SK-N-SH (cell line): ENCODE measurements around the gene BRMS1. TPM values are rescaled to one million over a fixed set of nuclear protein-coding genes. Genes with fewer than 3 reads are reported as not detected.

Experiments used
- CTCF ChIA-PET: fragments of 300-600, 350-600 bp; formaldehyde crosslinking; extraction: SDS; loops from one replicate; lab custom pipeline; 2021; lab: Yijun Ruan, JAX
- POLR2A ChIA-PET: fragments of 350-600 bp; sonication (Branson Sonifier 250); formaldehyde crosslinking; extraction: SDS; loops from one replicate; lab custom pipeline; 2020; ENCODE audit warnings: antibody characterized with exemption, inconsistent platforms; lab: Yijun Ruan, JAX
- DNase-seq: peaks from one replicate; pipeline ENCODE4 v3.0.0; 2012
- H2AFZ ChIP-seq: fragments of 200-600 bp; sonication (generic); 2 replicates; pipeline ENCODE4 v1.8.1; 2016; ENCODE audit warnings: antibody characterized with exemption, mild to moderate bottlenecking, low read depth
- H3F3A ChIP-seq: fragments of 200-600 bp; sonication (generic); replicated peaks from 2 replicates; pipeline ENCODE3; 2016; ENCODE audit warnings: antibody characterized with exemption, mild to moderate bottlenecking; ENCODE audit not compliant: insufficient read depth
- H3K27ac ChIP-seq, 2 experiments: fragments of 200-500 bp in 1 of 2; fragments of 200-600 bp in 1 of 2; sonication (Bioruptor generic) in 1 of 2; sonication (generic), shearing (Covaris generic) in 1 of 2; 2 replicates each; pipeline versions ENCODE4 v1.5.1 to v1.6.1; 2014 to 2016; ENCODE audit warnings: low read depth in 2 of 2, inconsistent platforms in 1 of 2, low read length in 1 of 2, mild to moderate bottlenecking in 1 of 2, mixed read lengths in 1 of 2
- H3K27me3 ChIP-seq: fragments of 200-600 bp; sonication (generic), shearing (Covaris generic); 2 replicates; pipeline ENCODE4 v1.6.1; 2016; ENCODE audit warnings: mixed run types; ENCODE audit not compliant: insufficient read depth
- H3K36me3 ChIP-seq, 2 experiments: fragments of 200-500 bp in 1 of 2; fragments of 200-600 bp in 1 of 2; sonication (Bioruptor generic) in 1 of 2; sonication (generic) in 1 of 2; replicated peaks in 1 of 2; 2 replicates each; pipeline versions ENCODE3 to v1.5.1; 2014 to 2016; ENCODE audit warnings: low read length in 1 of 2, mild to moderate bottlenecking in 1 of 2; ENCODE audit not compliant: insufficient read depth in 2 of 2, control insufficient read depth in 1 of 2
- H3K4me1 ChIP-seq, 2 experiments: fragments of 200-500 bp in 1 of 2; fragments of 200-600 bp in 1 of 2; sonication (Bioruptor generic) in 1 of 2; sonication (generic), shearing (Covaris generic) in 1 of 2; 2 replicates each; pipeline versions ENCODE4 v1.5.1 to v1.6.1; 2014 to 2016; ENCODE audit warnings: low read depth in 1 of 2, low read length in 1 of 2, mixed run types in 1 of 2; ENCODE audit not compliant: insufficient read depth in 2 of 2, control insufficient read depth in 1 of 2
- H3K4me2 ChIP-seq: fragments of 200-600 bp; sonication (generic), shearing (Covaris generic); 2 replicates; pipeline ENCODE4 v1.6.1; 2017; ENCODE audit warnings: mixed run types
- H3K4me3 ChIP-seq, 2 experiments: fragments of 200-500 bp in 1 of 2; fragments of 200-600 bp in 1 of 2; sonication (Bioruptor generic) in 1 of 2; sonication (generic), shearing (Covaris generic) in 1 of 2; 2 replicates each; pipeline versions ENCODE4 v1.5.1 to v1.8.1; 2014 to 2016; ENCODE audit warnings: low read depth in 2 of 2, inconsistent platforms in 1 of 2, low read length in 1 of 2, mild to moderate bottlenecking in 1 of 2, mixed read lengths in 1 of 2, moderate library complexity in 1 of 2
- H3K79me2 ChIP-seq: fragments of 200-600 bp; sonication (generic); 2 replicates; pipeline ENCODE4 v1.8.1; 2017; ENCODE audit warnings: mild to moderate bottlenecking; ENCODE audit not compliant: insufficient read depth
- H3K9ac ChIP-seq: fragments of 200-600 bp; sonication (generic); 2 replicates; pipeline ENCODE4 v1.6.1; 2017; ENCODE audit warnings: mixed run types
- H3K9me2 ChIP-seq: fragments of 200-600 bp; sonication (generic); 2 replicates; pipeline ENCODE4 v1.6.1; 2017; ENCODE audit warnings: mixed run types
- H3K9me3 ChIP-seq: fragments of 200-600 bp; sonication (generic); 2 replicates; pipeline ENCODE4 v1.6.1; 2017; ENCODE audit warnings: mixed run types, mild to moderate bottlenecking, moderate library complexity
- H4K20me1 ChIP-seq: fragments of 200-600 bp; sonication (generic); 2 replicates; pipeline ENCODE4 v1.6.1; 2017; ENCODE audit warnings: mild to moderate bottlenecking, mixed run types; ENCODE audit not compliant: insufficient read depth
- CHD2 ChIP-seq: fragments of 150-350 bp; IDR thresholded peaks from 2 replicates; pipeline ENCODE4 v1.6.1; 2018; ENCODE audit warnings: low read length; ENCODE audit not compliant: partially characterized antibody
- CTCF ChIP-seq: fragments of 200-600 bp; sonication (generic); IDR thresholded peaks from 2 replicates; pipeline ENCODE4 v1.6.1; 2017; ENCODE audit warnings: antibody characterized with exemption, mild to moderate bottlenecking, moderate library complexity
- ELF1 ChIP-seq: IDR thresholded peaks from 2 replicates; pipeline ENCODE4 v1.4.0; 2012
- EP300 ChIP-seq, 2 experiments: IDR thresholded peaks; 2 replicates each; pipeline versions ENCODE4 v1.4.0 to v1.6.1; 2012; ENCODE audit warnings: borderline replicate concordance in 1 of 2, low read depth in 1 of 2, low read length in 1 of 2
- FOSL2 ChIP-seq: IDR thresholded peaks from 2 replicates; pipeline ENCODE4 v1.4.0; 2012; ENCODE audit warnings: low read depth, mild to moderate bottlenecking, moderate library complexity, borderline replicate concordance
- FOXJ3 ChIP-seq: sonication (generic); formaldehyde crosslinking; IDR thresholded peaks from 2 replicates; pipeline ENCODE4 v1.5.1; 2020; ENCODE audit warnings: mild to moderate bottlenecking, missing genetic modification reagents
- GABPA ChIP-seq: IDR thresholded peaks from 2 replicates; pipeline ENCODE4 v1.4.0; 2012; ENCODE audit warnings: low read depth, mild to moderate bottlenecking
- JUND ChIP-seq: IDR thresholded peaks from 2 replicates; pipeline ENCODE4 v1.4.0; 2012
- MEF2A ChIP-seq: IDR thresholded peaks from 2 replicates; pipeline ENCODE4 v1.4.0; 2012; ENCODE audit warnings: low read depth, borderline replicate concordance
- MXI1 ChIP-seq: IDR thresholded peaks from 2 replicates; pipeline ENCODE4 v1.6.1; 2012; ENCODE audit warnings: mild to moderate bottlenecking, low read depth, low read length, improper control_type of control experiment
- PBX3 ChIP-seq: IDR thresholded peaks from 2 replicates; pipeline ENCODE4; 2012
- POLR2AphosphoS5 ChIP-seq: IDR thresholded peaks from 2 replicates; pipeline ENCODE4 v1.6.1; 2012; ENCODE audit warnings: low read depth, low read length
- RAD21 ChIP-seq: IDR thresholded peaks from 2 replicates; pipeline ENCODE4 v1.6.1; 2012; ENCODE audit warnings: mild to moderate bottlenecking, low read length
- SMC3 ChIP-seq: IDR thresholded peaks from 2 replicates; pipeline ENCODE4 v1.6.1; 2012; ENCODE audit warnings: low read depth, low read length, improper control_type of control experiment
- TEAD4 ChIP-seq: IDR thresholded peaks from 2 replicates; pipeline ENCODE4 v1.4.0; 2012; ENCODE audit warnings: mild to moderate bottlenecking, borderline replicate concordance; ENCODE audit not compliant: insufficient read depth
- YY1 ChIP-seq: IDR thresholded peaks from 2 replicates; pipeline ENCODE4 v1.4.0; 2012; ENCODE audit warnings: low read depth, mild to moderate bottlenecking
- ZBTB33 ChIP-seq: IDR thresholded peaks from 2 replicates; pipeline ENCODE4 v1.4.0; 2012; ENCODE audit warnings: low read depth, borderline replicate concordance
- WGBS: methylation state at CpG from one replicate; pipeline ENCODE4 v1.1.6; 2017; ENCODE audit warnings: low lambda C conversion rate; 5-methylcytosine and 5-hydroxymethylcytosine counted together
- polyA plus RNA-seq, 3 experiments: library from polyadenylated mRNA; depleted of rRNA; stranded (reverse); fragments of >200 nt; gene quantifications; 2 replicates each; pipeline ENCODE4 v1.2.3, GENCODE V29; 2012
- TF ChIP-seq, protein P1 (sequence below): IDR thresholded peaks from 2 replicates; pipeline ENCODE4 v1.6.1; 2012; ENCODE audit warnings: mild to moderate bottlenecking, low read depth, low read length, moderate library complexity

BRMS1 gene
- polyA plus RNA-seq, 1 of the 3 experiments (the other 2 are of a cell fraction): 70.0 TPM

DNA sequence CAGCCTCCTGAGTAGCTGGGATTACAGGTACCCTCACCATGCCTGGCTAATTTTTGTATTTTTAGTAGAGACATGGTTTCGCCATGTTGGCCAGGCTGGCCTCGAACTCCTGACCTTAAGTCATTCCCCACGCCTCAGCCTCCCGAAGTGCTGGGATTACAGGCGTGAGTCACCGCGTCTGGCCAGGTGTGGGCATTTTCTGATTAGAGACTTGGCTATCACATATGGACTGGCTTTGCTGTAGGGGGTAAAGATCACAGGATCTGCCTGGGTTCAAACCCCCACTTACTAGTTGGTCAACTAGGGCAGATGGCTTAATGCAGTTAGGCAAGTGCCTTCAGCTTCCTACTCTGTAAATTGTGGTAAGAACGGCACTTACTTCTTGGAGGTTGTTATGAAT is 34.6 kb downstream of the BRMS1 start:
- no peak overlapping the region for H3K9ac ChIP-seq
- no peak for DNase-seq
- CTCF ChIA-PET: interaction anchor here (1.4 to 12.4 kb wide), 10 partner anchors 11 to 100 kb away, joined by 4 to 280 read pairs (median 44); partner anchors contain the start of genes B4GAT1, BRMS1, CNIH2 and RIN1
- no peak overlapping the region for H3K4me3 ChIP-seq
- H3K9me2 ChIP-seq: no peaks in the 10 kb centered on the region
- H3K36me3 ChIP-seq: no peaks in the 10 kb centered on the region
- peaks cover 15% of the 10 kb centered on the region for H3F3A ChIP-seq
- H2AFZ ChIP-seq: no peak overlapping the region
- POLR2A ChIA-PET: interaction anchor here (1.1 kb wide), 1 partner anchor 21 kb away, joined by 4 read pairs; no protein-coding TSS in a partner anchor
- H3K9me3 ChIP-seq: no peaks in the 10 kb centered on the region
- H3K27ac ChIP-seq: no peak overlapping the region
- peaks cover 11 to 32% of the 10 kb centered on the region in 2 experiments; a peak in 2 of 4 replicates for H3K4me1 ChIP-seq
- TF ChIP-seq EP300 (IDR thresholded peaks at IDR 0.05; ENCODE audit: borderline replicate concordance in 1 of 2, low read depth in 1 of 2, low read length in 1 of 2): no peak
- TF ChIP-seq ZBTB33: no peak
- no peak for TF ChIP-seq MEF2A
- no peak for TF ChIP-seq ELF1
- no peak for TF ChIP-seq JUND
- no peak for TF ChIP-seq TEAD4
- TF ChIP-seq POLR2AphosphoS5: no peak
- TF ChIP-seq RAD21: no peak
- TF ChIP-seq PBX3: no peak
- TF ChIP-seq SMC3: no peak
- no peaks in the 10 kb centered on the region for H3K79me2 ChIP-seq
- no peaks in the 10 kb centered on the region for H4K20me1 ChIP-seq
- H3K27me3 ChIP-seq: no peaks in the 10 kb centered on the region
- 92% methylated on average over 8 of the region's 8 CpGs for WGBS
- H3K4me2 ChIP-seq: no peak overlapping the region

DNA sequence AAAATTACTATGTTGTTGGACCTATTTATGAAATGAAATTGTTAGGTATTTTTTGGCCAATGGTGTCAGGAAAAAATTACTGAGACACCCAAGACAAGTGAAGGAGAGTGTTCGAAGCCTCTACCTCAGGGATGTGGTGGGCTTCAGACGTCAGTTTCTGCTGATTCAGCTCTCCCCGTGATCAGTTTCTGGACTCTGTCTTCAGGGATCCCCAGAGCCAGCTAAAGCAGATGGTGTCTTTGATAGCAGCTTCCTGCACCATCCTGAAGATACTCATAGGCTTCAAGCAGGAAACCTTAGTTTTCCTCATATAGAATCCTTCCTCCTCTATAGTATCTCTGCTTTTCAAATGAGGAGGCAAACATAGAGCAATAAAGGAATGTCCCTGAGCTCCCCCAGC is 35.4 kb downstream of the BRMS1 start:
- no peak overlapping the region for H3K4me3 ChIP-seq
- no peak overlapping the region for H3K4me2 ChIP-seq
- H4K20me1 ChIP-seq: no peaks in the 10 kb centered on the region
- H3K9me3 ChIP-seq: no peaks in the 10 kb centered on the region
- no peaks in the 10 kb centered on the region for H3K27me3 ChIP-seq
- H3K36me3 ChIP-seq: no peaks in the 10 kb centered on the region
- TF ChIP-seq CHD2 (no peak), MXI1 (no peak), YY1 (no peak), GABPA (no peak), SMC3 (no peak), FOSL2 (no peak), FOXJ3 (CRISPR knock-in tag) (no peak), MEF2A (no peak), CTCF (no peak), TEAD4 (no peak)
- TF ChIP-seq, protein P1, sequence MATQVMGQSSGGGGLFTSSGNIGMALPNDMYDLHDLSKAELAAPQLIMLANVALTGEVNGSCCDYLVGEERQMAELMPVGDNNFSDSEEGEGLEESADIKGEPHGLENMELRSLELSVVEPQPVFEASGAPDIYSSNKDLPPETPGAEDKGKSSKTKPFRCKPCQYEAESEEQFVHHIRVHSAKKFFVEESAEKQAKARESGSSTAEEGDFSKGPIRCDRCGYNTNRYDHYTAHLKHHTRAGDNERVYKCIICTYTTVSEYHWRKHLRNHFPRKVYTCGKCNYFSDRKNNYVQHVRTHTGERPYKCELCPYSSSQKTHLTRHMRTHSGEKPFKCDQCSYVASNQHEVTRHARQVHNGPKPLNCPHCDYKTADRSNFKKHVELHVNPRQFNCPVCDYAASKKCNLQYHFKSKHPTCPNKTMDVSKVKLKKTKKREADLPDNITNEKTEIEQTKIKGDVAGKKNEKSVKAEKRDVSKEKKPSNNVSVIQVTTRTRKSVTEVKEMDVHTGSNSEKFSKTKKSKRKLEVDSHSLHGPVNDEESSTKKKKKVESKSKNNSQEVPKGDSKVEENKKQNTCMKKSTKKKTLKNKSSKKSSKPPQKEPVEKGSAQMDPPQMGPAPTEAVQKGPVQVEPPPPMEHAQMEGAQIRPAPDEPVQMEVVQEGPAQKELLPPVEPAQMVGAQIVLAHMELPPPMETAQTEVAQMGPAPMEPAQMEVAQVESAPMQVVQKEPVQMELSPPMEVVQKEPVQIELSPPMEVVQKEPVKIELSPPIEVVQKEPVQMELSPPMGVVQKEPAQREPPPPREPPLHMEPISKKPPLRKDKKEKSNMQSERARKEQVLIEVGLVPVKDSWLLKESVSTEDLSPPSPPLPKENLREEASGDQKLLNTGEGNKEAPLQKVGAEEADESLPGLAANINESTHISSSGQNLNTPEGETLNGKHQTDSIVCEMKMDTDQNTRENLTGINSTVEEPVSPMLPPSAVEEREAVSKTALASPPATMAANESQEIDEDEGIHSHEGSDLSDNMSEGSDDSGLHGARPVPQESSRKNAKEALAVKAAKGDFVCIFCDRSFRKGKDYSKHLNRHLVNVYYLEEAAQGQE: no peak
- CTCF ChIA-PET: interaction anchor here (0.8 to 12.4 kb wide), 7 partner anchors 10 to 79 kb away, joined by 3 to 280 read pairs (median 46); partner anchors contain the start of genes B4GAT1, CNIH2 and RIN1
- H3K4me1 ChIP-seq: peaks cover 11 to 23% of the 10 kb centered on the region in 2 experiments; a peak in 2 of 4 replicates
- no peaks in the 10 kb centered on the region for H3K79me2 ChIP-seq
- no peak overlapping the region for H3K9ac ChIP-seq
- POLR2A ChIA-PET: interaction anchor here (1.1 kb wide), 1 partner anchor 20 kb away, joined by 4 read pairs; no protein-coding TSS in a partner anchor
- WGBS: 54% methylated on average over 3 of the region's 3 CpGs
- H3F3A ChIP-seq: peaks cover 15% of the 10 kb centered on the region
- no peak for DNase-seq
- H3K9me2 ChIP-seq: no peaks in the 10 kb centered on the region
- no peak overlapping the region for H3K27ac ChIP-seq
- H2AFZ ChIP-seq: no peak overlapping the region
